NCI-H2196 (cell line): ENCODE data around the gene CCDC194.

Experiments
- DNase-seq: peaks from one replicate; lab custom pipeline; 2025; ENCODE audit not compliant: unreplicated experiment; lab: John Stamatoyannopoulos, UW

The CCDC194 gene

GRCh38 chr19:17393914-17394313 is at the start of gene CCDC194:
CCDC194 (minus strand) TSS chr19:17394196; CDS start chr19:17394158, 38 bp downstream.
- DNase-seq, result no peak

- peak; percentile 34 for DNase-seq
Measured at GRCh38 chr19:17441241-17442021, 47.4 kb upstream of the CCDC194 start.

- DNase-seq, result no peak
Measured at GRCh38 chr19:17436874-17437267, 42.9 kb upstream of the CCDC194 start.

GRCh38 chr19:17436094-17436873 is 42.3 kb upstream of the CCDC194 start:
- DNase-seq, result no peak

DNA sequence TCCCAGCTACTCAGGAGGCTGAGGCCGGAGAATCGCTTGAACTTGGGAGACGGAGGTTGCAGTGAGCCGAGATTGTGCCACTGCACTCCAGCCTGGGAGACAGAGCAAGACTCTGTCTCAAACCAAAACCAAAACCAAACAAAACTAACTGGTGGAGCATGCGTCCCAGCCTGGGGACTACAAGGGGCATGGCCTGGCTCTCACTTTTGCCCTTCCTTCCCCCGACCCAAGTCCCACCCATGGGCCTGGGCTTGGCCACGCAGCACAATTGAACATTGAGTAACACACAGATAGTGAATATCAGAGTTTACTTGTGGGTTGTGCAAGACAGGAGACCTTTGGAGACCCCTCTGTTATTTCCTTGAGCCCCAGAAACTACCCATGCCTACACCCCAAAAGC is 41.2 kb upstream of the CCDC194 start:
- no peak for DNase-seq

GRCh38 chr19:17431417-17431816 is 37.4 kb upstream of the CCDC194 start:
- DNase-seq, result no peak

DNA sequence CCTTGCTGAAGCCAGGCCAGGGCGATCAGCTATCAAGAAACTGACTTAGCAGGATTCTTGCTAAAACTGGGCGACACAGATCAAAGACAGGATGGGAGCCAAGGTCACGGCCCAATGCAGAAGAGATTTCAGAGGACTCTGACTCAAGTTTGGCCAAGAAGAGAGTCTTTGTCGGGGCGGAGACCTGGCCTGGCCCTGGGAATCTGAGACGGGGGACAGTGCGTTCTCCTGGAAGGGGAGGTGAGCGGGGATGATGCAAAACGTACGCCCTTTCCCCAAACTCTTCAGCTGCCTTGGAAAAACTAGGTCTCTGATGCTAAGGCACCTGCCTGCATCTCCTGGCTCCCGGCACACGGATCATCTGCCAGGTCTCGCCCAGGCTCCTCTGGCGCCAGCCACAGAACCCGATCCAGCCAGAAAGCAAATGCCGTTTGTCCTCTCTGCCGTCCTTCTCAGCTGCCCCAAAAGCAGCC is 35.7 kb upstream of the CCDC194 start:
- DNase-seq, result peak; percentile 38

GRCh38 chr19:17424743-17425365 is 30.9 kb upstream of the CCDC194 start:
- DNase-seq, result peak; percentile 15

- DNase-seq, result no peak
Measured at GRCh38 chr19:17423429-17424208, 29.6 kb upstream of the CCDC194 start.

DNA sequence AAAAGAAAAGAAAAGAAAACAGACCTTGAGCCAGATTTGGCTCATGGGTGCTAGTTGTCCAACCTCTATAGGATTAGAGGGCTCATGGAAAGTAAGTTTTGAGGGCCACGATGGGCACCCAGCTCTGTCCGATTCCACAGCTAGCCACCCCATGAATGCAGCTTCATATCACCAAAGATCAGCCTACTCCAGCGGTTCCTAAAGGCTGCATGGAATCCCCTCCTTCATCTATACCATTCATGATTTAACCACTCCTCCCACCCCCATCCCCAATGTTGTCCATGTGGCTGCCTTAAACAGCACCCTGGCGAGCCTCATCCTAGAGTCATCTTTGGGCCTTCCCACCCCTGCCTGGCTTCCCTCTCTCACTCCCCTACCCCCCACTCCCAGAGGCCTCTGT is 27.9 kb upstream of the CCDC194 start:
- DNase-seq, result no peak

DNA sequence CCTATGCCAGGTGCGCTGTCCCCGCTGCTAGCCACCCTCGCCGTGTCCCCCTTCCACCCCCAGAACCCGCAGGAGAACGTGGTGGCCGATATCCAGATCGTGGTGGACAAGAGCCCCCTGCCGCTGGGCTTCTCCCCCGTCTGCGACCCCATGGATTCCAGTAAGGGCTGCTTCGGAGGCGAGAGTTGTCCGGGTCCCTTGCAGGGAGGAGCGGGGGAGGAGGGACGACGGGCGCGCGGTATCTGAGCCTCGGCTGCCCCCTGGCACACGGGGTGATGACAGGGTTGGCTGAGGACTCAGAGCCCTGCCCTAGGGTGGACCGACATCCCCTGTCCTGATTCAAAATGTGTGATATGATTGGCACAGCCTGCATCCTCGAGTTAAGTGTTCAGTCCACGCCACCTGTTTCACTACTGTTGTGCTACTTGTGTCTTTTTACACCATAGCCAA is 26.5 kb upstream of the CCDC194 start:
- peak; percentile 38 for DNase-seq

DNA sequence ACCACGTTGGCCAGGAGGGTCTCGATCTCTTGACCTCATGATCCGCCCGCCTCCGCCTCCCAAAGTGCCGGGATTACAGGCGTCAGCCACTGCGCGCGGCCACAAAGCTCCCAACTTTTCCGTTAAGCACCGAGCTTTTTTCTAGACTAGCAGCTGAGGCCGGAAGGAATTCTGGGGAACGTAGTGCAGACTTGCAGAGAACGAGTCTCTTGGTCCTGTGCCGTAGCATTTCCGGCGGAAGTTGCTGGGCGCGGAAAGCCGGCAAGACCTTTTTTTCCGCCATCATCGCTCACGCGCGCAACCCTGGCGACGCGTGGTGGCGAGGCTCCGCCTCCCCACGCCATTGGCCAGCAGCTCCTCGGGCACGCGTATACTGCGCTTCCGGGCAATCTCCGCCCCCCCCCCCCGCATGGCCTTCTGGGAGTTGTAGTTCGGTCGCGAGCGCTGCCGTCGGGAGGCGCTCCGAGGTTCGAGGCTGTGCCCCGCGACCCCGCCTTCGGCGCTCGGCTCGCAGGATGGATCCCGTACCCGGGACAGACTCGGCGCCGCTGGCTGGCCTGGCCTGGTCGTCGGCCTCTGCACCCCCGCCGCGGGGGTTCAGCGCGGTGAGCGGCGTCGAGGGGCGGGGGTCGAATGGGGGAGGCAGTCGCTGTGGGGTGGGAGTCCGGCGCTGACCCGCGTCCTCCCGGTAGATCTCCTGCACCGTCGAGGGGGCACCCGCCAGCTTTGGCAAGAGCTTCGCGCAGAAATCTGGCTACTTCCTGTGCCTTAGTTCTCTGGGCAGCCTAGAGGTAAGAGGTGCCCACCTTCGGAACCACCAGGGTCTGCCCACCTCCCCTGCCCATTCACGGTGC is 25.9 kb upstream of the CCDC194 start, which contains the start of gene MVB12A:
MVB12A (plus strand) TSS at position 427 of the 854 bp plus-strand sequence; CDS start at position 516, 89 bp downstream.
- peak; percentile 99 for DNase-seq

GRCh38 chr19:17419154-17419620 is 25.2 kb upstream of the CCDC194 start:
- DNase-seq, result no peak

DNA sequence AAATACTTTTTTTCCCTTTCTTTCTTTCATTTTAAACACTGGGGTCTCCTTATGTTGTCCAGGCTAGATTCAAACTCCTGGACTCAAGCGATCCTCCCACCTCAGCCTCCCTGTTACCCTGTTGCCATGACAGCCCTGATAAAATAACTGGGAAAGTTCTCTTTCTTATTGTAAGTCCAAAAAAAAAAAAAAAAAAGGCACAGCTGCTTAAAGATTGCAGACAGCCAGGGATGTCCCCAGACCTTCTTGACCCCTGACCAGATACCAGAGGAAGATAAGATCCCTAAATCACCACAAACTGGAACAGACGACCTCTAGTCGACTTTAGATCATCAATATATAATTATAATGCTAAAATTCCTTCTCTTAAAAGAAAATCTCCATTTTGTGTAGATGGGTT is 24.7 kb upstream of the CCDC194 start:
- DNase-seq, result no peak

GRCh38 chr19:17415121-17415520 is 21.1 kb upstream of the CCDC194 start:
- no peak for DNase-seq

DNA sequence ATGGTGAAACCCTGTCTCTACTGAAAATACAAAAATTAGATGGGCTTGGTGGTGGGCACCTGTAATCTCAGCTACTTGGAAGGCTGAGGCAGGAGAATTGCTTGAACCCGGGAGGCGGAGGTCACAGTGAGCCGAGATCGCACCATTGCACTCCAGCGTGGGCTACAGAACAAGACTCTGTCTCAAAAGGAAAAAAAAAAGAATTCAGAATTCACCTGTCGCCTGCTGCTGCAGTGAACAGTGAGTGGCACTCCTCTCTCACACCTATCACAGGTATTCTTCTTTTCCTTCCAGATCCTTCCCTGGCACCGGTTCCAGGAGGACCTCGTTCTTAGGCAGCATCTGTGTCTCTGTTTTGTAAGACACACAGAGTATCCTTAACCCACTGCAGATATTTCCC is 20.1 kb upstream of the CCDC194 start:
- DNase-seq, result no peak

- no peak for DNase-seq
Measured at GRCh38 chr19:17411801-17412200, 17.8 kb upstream of the CCDC194 start.

DNA sequence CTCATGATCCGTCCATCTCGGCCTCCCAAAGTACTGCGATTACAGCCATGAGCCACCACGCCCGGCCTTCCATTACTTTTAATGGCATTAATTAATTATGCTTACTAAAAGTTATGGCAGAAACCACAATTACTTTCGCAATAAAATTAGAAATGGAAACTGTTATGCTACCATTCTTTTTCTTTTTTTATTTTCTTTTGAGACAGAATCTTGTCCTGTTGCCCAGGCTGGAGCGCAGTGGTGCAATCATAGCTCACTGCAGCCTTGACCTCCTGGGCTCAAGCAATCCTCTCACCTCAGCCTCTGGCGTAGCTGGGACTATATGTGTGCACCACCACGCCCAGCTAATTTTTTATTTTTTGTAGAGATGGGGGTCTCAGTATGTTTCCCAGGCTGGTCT is 16.0 kb upstream of the CCDC194 start:
- DNase-seq, result no peak

GRCh38 chr19:17406887-17407196 is 12.8 kb upstream of the CCDC194 start:
- DNase-seq, result no peak
